MM.1S (cell line): Measurements from ENCODE around the gene FBXW4.

Experiments
- DNase-seq: peaks from one replicate; pipeline ENCODE4 v3.0.0-alpha.2; 2015
- H2AFZ ChIP-seq: fragments of 300-600 bp; sonication (generic); 2 replicates; pipeline ENCODE4 v1.6.0; 2016; ENCODE audit warnings: antibody characterized with exemption, low read length
- H3F3A ChIP-seq: fragments of 300-600 bp; sonication (generic); 2 replicates; pipeline ENCODE4 v1.6.1; 2016; ENCODE audit warnings: mild to moderate bottlenecking, antibody characterized with exemption, low read length, moderate library complexity, mixed read lengths; ENCODE audit not compliant: insufficient read depth
- H3K27ac ChIP-seq: fragments of 300-600 bp; sonication (generic); 2 replicates; pipeline ENCODE4 v1.5.1; 2016; ENCODE audit warnings: mild to moderate bottlenecking, low read length
- H3K27me3 ChIP-seq: fragments of 300-600 bp; sonication (generic); replicated peaks from 2 replicates; pipeline ENCODE4 v1.6.0; 2016; ENCODE audit warnings: low read length; ENCODE audit not compliant: insufficient read depth
- H3K36me3 ChIP-seq: fragments of 300-600 bp; sonication (generic); replicated peaks from 2 replicates; pipeline ENCODE4 v1.6.1; 2016; ENCODE audit warnings: mild to moderate bottlenecking, low read length, mixed read lengths; ENCODE audit not compliant: insufficient read depth
- H3K4me1 ChIP-seq: fragments of 300-600 bp; sonication (generic); 2 replicates; pipeline ENCODE4 v1.6.1; 2016; ENCODE audit warnings: low read length, mixed read lengths
- H3K4me2 ChIP-seq: fragments of 300-600 bp; sonication (generic); 2 replicates; pipeline ENCODE4 v1.6.0; 2016; ENCODE audit warnings: low read depth, low read length
- H3K4me3 ChIP-seq: fragments of 300-600 bp; sonication (generic); 2 replicates; pipeline ENCODE4 v1.5.1; 2016; ENCODE audit warnings: low read length, mixed read lengths
- H3K79me2 ChIP-seq: fragments of 300-600 bp; sonication (generic); 2 replicates; pipeline ENCODE4 v1.6.1; 2016; ENCODE audit warnings: mixed run types, low read length, mixed read lengths
- H3K9ac ChIP-seq: fragments of 300-600 bp; sonication (generic); 2 replicates; pipeline ENCODE4 v1.6.1; 2016; ENCODE audit warnings: low read length, mixed read lengths
- H3K9me2 ChIP-seq: fragments of 300-600 bp; sonication (generic); replicated peaks from 2 replicates; pipeline ENCODE4 v1.6.1; 2016; ENCODE audit warnings: mild to moderate bottlenecking, low read length, mixed read lengths; ENCODE audit not compliant: insufficient read depth
- H3K9me3 ChIP-seq: fragments of 300-600 bp; sonication (generic); replicated peaks from 2 replicates; pipeline ENCODE4 v1.6.1; 2016; ENCODE audit warnings: mild to moderate bottlenecking, low read length, mixed read lengths; ENCODE audit not compliant: insufficient read depth
- H4K20me1 ChIP-seq: fragments of 300-600 bp; sonication (generic); 2 replicates; pipeline ENCODE4 v1.6.1; 2016; ENCODE audit warnings: mild to moderate bottlenecking, low read length, moderate library complexity, mixed read lengths; ENCODE audit not compliant: insufficient read depth
- CTCF ChIP-seq: fragments of 300-600 bp; sonication (generic); IDR thresholded peaks from 2 replicates; pipeline ENCODE4 v1.5.1; 2016; ENCODE audit warnings: antibody characterized with exemption, low read length, mixed read lengths
- EZH2 ChIP-seq: fragments of 300-600 bp; sonication (generic); optimal IDR thresholded peaks from 2 replicates; pipeline ENCODE3; 2017; ENCODE audit warnings: low read depth, mild to moderate bottlenecking, antibody characterized with exemption, low read length, mixed read lengths
- EZH2phosphoT487 ChIP-seq: fragments of 300-600 bp; sonication (generic); IDR thresholded peaks from 2 replicates; pipeline ENCODE4 v1.6.1; 2018; ENCODE audit warnings: antibody characterized with exemption, low read length

The FBXW4 gene

DNA sequence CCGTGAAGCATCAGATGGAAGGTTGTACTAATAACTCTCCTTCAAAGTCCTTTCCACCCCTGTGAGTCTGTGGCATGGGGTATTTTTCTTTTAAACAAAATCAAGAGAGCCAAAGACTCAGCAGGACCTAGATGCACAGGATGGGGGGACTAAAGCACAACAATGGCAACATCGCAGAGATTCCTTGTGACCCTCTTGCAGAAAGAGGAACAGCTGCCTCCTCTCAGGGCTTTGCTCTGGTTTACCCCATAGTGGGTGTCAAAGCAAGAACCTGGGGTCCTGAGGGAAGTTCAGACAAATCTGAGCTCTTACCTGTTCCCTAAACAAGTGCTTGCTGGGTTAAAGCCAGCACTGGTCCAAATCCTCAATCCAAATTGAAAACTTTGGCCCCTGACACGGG is 41.7 kb upstream of the FBXW4 start:
- H3K27me3 ChIP-seq = no peaks in the 10 kb centered on the region
- H3K27ac ChIP-seq = no peak overlapping the region
- no peaks in the 10 kb centered on the region for H3K36me3 ChIP-seq
- no peaks in the 10 kb centered on the region for H3F3A ChIP-seq
- no peaks in the 10 kb centered on the region for H4K20me1 ChIP-seq
- H3K4me1 ChIP-seq = no peaks in the 10 kb centered on the region
- no peak overlapping the region for H3K4me2 ChIP-seq
- H3K79me2 ChIP-seq = no peaks in the 10 kb centered on the region
- TF ChIP-seq CTCF = no peak
- TF ChIP-seq EZH2phosphoT487 = no peak
- TF ChIP-seq EZH2 = no peak
- no peak overlapping the region for H3K9ac ChIP-seq
- H2AFZ ChIP-seq = no peak overlapping the region
- H3K9me2 ChIP-seq = no peaks in the 10 kb centered on the region
- no peak overlapping the region for H3K4me3 ChIP-seq
- H3K9me3 ChIP-seq = no peaks in the 10 kb centered on the region
- no peak for DNase-seq

DNA sequence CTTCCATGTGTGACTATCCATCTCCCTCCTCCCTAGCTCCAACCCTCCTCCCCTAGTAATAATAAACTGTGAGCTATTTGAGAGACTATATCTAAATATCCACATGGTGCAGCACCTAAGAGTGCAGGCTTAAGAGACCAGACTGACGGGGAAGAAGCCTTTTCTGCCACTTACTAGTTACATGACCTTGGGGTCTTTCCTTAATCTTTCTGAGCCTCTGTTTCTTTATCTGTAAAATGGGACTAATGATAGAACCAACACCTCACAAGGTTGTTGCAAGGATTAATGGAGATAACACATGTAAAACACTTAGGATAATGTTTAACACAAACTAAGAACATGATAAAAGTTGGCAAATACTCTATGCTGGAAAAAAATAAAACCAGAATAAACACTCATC is 37.1 kb upstream of the FBXW4 start:
- no peaks in the 10 kb centered on the region for H3K4me1 ChIP-seq
- H2AFZ ChIP-seq = no peak overlapping the region
- H3K27ac ChIP-seq = no peak overlapping the region
- H3K4me3 ChIP-seq = no peak overlapping the region
- H3K79me2 ChIP-seq = no peaks in the 10 kb centered on the region
- H3K9ac ChIP-seq = no peak overlapping the region
- H3K9me2 ChIP-seq = no peaks in the 10 kb centered on the region
- no peaks in the 10 kb centered on the region for H4K20me1 ChIP-seq
- H3K4me2 ChIP-seq = no peak overlapping the region
- no peaks in the 10 kb centered on the region for H3K9me3 ChIP-seq
- DNase-seq = no peak
- H3K36me3 ChIP-seq = no peaks in the 10 kb centered on the region
- TF ChIP-seq EZH2 = no peak
- no peak for TF ChIP-seq CTCF
- TF ChIP-seq EZH2phosphoT487 = no peak
- H3F3A ChIP-seq = no peaks in the 10 kb centered on the region
- H3K27me3 ChIP-seq = no peaks in the 10 kb centered on the region

DNA sequence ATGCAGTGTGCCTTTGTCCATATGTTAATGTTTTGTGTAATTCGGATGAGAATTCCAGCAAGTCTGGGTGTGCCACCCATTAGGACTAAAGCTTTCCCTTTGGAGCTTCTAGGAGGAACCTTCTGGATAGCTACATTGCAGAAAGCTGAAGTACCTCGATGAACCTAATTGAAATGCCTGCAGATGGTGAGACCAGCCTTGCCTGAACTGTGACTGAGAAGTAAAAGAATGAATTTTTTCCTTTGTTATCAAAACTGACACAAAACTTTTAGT is 31.1 kb upstream of the FBXW4 start:
- Histone ChIP-seq H3K27ac (no peak overlapping the region), H2AFZ (no peak overlapping the region), H3K9ac (no peak overlapping the region)

More for the DNA sequence above, 31.1 kb upstream of the FBXW4 start:
- Histone ChIP-seq H3K79me2 (no peaks in the 10 kb centered on the region), H3K4me3 (no peak overlapping the region), H3K9me3 (no peaks in the 10 kb centered on the region), H3F3A (no peaks in the 10 kb centered on the region), H4K20me1 (no peaks in the 10 kb centered on the region), H3K36me3 (no peaks in the 10 kb centered on the region), H3K9me2 (no peaks in the 10 kb centered on the region), H3K27me3 (no peaks in the 10 kb centered on the region), H3K4me2 (no peak overlapping the region), H3K4me1 (no peaks in the 10 kb centered on the region)
- no peak for DNase-seq
- TF ChIP-seq EZH2phosphoT487 (no peak), EZH2 (no peak), CTCF (no peak)
